Lower lobe of right lung (tissue), 2 donors: Measurements from ENCODE around the gene DACH2. TPM values are rescaled to one million over a fixed set of nuclear protein-coding genes. Genes with fewer than 3 reads are reported as not detected.

Experiments
- ATAC-seq, 2 donors: fragments of 200-7000 bp; cut with Tn5 transposase; one replicate each; pipeline ENCODE4 v1.9.1; 2020 to 2022; ENCODE audit warnings: mild to moderate bottlenecking in 2 of 2, moderate library complexity in 2 of 2
- DNase-seq: peaks from one replicate; pipeline ENCODE4 v3.0.0-alpha.2; 2020
- H3K27ac ChIP-seq: fragments of 200-600 bp; one replicate; pipeline ENCODE4 v1.8.0; 2022
- H3K27me3 ChIP-seq: fragments of 200-600 bp; one replicate; pipeline ENCODE4 v1.8.0; 2022; ENCODE audit warnings: low read depth
- H3K36me3 ChIP-seq: fragments of 200-600 bp; one replicate; pipeline ENCODE4 v1.8.0; 2022; ENCODE audit warnings: mild to moderate bottlenecking
- H3K4me1 ChIP-seq: fragments of 200-600 bp; one replicate; pipeline ENCODE4 v1.8.0; 2022
- H3K4me3 ChIP-seq: fragments of 200-600 bp; one replicate; pipeline ENCODE4 v1.8.0; 2022; ENCODE audit warnings: mild to moderate bottlenecking
- H3K9me3 ChIP-seq: fragments of 200-600 bp; one replicate; pipeline ENCODE4 v1.8.0; 2022
- intact Hi-C: fragments of 100-400 bp; cut with DNase I; formaldehyde crosslinking; loops from one replicate; pipeline ENCODE4 v1.11.0; 2022
- total RNA-seq: library from RNA; stranded (reverse); fragmentation: NEBNext Ultra II Directional; extraction: Animal tissue kit (Norgen Biotek cat#: 25700); gene quantifications from one replicate; pipeline ENCODE4 v1.2.1, GENCODE V29; 2021
- TF ChIP-seq, protein P1 (sequence below): fragments of 200-600 bp; IDR thresholded peaks from one replicate; pipeline ENCODE4 v1.8.0; 2022; ENCODE audit warnings: antibody characterized with exemption, mild to moderate bottlenecking
- donor health status: DM: no; HTN: yes; CAD: no; lungs with severe emphysema.

Gene DACH2
- total RNA-seq, 1 donor from 2014 or later, result not detected

- Histone ChIP-seq H3K9me3 (no peaks in the 10 kb centered on the region), H3K27me3 (no peaks in the 10 kb centered on the region), H3K27ac (no peak overlapping the region), H3K4me3 (no peak overlapping the region), H3K36me3 (no peaks in the 10 kb centered on the region), H3K4me1 (no peaks in the 10 kb centered on the region)
- TF ChIP-seq, protein P1, sequence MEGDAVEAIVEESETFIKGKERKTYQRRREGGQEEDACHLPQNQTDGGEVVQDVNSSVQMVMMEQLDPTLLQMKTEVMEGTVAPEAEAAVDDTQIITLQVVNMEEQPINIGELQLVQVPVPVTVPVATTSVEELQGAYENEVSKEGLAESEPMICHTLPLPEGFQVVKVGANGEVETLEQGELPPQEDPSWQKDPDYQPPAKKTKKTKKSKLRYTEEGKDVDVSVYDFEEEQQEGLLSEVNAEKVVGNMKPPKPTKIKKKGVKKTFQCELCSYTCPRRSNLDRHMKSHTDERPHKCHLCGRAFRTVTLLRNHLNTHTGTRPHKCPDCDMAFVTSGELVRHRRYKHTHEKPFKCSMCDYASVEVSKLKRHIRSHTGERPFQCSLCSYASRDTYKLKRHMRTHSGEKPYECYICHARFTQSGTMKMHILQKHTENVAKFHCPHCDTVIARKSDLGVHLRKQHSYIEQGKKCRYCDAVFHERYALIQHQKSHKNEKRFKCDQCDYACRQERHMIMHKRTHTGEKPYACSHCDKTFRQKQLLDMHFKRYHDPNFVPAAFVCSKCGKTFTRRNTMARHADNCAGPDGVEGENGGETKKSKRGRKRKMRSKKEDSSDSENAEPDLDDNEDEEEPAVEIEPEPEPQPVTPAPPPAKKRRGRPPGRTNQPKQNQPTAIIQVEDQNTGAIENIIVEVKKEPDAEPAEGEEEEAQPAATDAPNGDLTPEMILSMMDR, result no peak
- ATAC-seq (no peak), DNase-seq (no peak)
- intact Hi-C loops, result no loop called here
These were observed 221.8 kb downstream of the DACH2 start for GRCh38 chrX:86369847-86370630.

- intact Hi-C loops, result no loop called here
- Histone ChIP-seq H3K27me3 (no peaks in the 10 kb centered on the region), H3K4me3 (no peak overlapping the region), H3K27ac (no peak overlapping the region), H3K36me3 (no peaks in the 10 kb centered on the region), H3K4me1 (no peaks in the 10 kb centered on the region), H3K9me3 (no peaks in the 10 kb centered on the region)
- TF ChIP-seq, protein P1, result no peak
- DNase-seq, result no peak
- no peak for ATAC-seq
These were observed 222.7 kb downstream of the DACH2 start for GRCh38 chrX:86370927-86371326.

- Histone ChIP-seq H3K4me3 (no peak overlapping the region), H3K4me1 (no peaks in the 10 kb centered on the region), H3K27me3 (no peaks in the 10 kb centered on the region), H3K9me3 (no peaks in the 10 kb centered on the region), H3K27ac (no peak overlapping the region), H3K36me3 (no peaks in the 10 kb centered on the region)
- DNase-seq, result no peak
- TF ChIP-seq, protein P1, result no peak
- no peak for ATAC-seq
- intact Hi-C loops, result no loop called here
These were observed 231.0 kb downstream of the DACH2 start for GRCh38 chrX:86379209-86379608.

- H3K36me3 ChIP-seq, result no peaks in the 10 kb centered on the region
- H3K4me1 ChIP-seq, result no peaks in the 10 kb centered on the region
- TF ChIP-seq, protein P1, result no peak
- no peak for DNase-seq
- intact Hi-C loops, result no loop called here
- H3K27me3 ChIP-seq, result no peaks in the 10 kb centered on the region
- H3K9me3 ChIP-seq, result no peaks in the 10 kb centered on the region
- no peak overlapping the region for H3K4me3 ChIP-seq
- no peak overlapping the region for H3K27ac ChIP-seq
- ATAC-seq, result no peak
These were observed 235.7 kb downstream of the DACH2 start for GRCh38 chrX:86383681-86384540.

GRCh38 chrX:86407371-86407770 lies 259.1 kb downstream of the DACH2 start:
- no peaks in the 10 kb centered on the region for H3K27me3 ChIP-seq
- DNase-seq (no peak), ATAC-seq (no peak)
- H3K4me3 ChIP-seq, result no peak overlapping the region
- intact Hi-C loops, result no loop called here
- H3K4me1 ChIP-seq, result no peaks in the 10 kb centered on the region
- H3K9me3 ChIP-seq, result no peaks in the 10 kb centered on the region
- TF ChIP-seq, protein P1, result no peak
- no peak overlapping the region for H3K27ac ChIP-seq
- no peaks in the 10 kb centered on the region for H3K36me3 ChIP-seq
